Lower lobe of right lung (tissue), 2 donors: ENCODE results near the gene ITSN1. TPM values are rescaled to one million over a fixed set of nuclear protein-coding genes. Genes with fewer than 3 reads are reported as not detected.

Experiments used
- ATAC-seq, 2 donors: fragments of 200-7000 bp; cut with Tn5 transposase; one replicate each; pipeline ENCODE4 v1.9.1; 2020 to 2022; ENCODE audit warnings: mild to moderate bottlenecking in 2 of 2, moderate library complexity in 2 of 2
- DNase-seq: peaks from one replicate; pipeline ENCODE4 v3.0.0-alpha.2; 2020
- H3K27ac ChIP-seq: fragments of 200-600 bp; one replicate; pipeline ENCODE4 v1.8.0; 2022
- H3K27me3 ChIP-seq: fragments of 200-600 bp; one replicate; pipeline ENCODE4 v1.8.0; 2022; ENCODE audit warnings: low read depth
- H3K36me3 ChIP-seq: fragments of 200-600 bp; one replicate; pipeline ENCODE4 v1.8.0; 2022; ENCODE audit warnings: mild to moderate bottlenecking
- H3K4me1 ChIP-seq: fragments of 200-600 bp; one replicate; pipeline ENCODE4 v1.8.0; 2022
- H3K4me3 ChIP-seq: fragments of 200-600 bp; one replicate; pipeline ENCODE4 v1.8.0; 2022; ENCODE audit warnings: mild to moderate bottlenecking
- H3K9me3 ChIP-seq: fragments of 200-600 bp; one replicate; pipeline ENCODE4 v1.8.0; 2022
- intact Hi-C: fragments of 100-400 bp; cut with DNase I; formaldehyde crosslinking; loops from one replicate; pipeline ENCODE4 v1.11.0; 2022
- total RNA-seq: library from RNA; stranded (reverse); fragmentation: NEBNext Ultra II Directional; extraction: Animal tissue kit (Norgen Biotek cat#: 25700); gene quantifications from one replicate; pipeline ENCODE4 v1.2.1, GENCODE V29; 2021
- TF ChIP-seq, protein P1 (sequence below): fragments of 200-600 bp; IDR thresholded peaks from one replicate; pipeline ENCODE4 v1.8.0; 2022; ENCODE audit warnings: antibody characterized with exemption, mild to moderate bottlenecking
- donor health status: DM: no; HTN: yes; CAD: no; lungs with severe emphysema.

The ITSN1 gene
- total RNA-seq, 1 donor from 2014 or later: 31.4 TPM

- no peak overlapping the region for H3K4me3 ChIP-seq
- TF ChIP-seq, protein P1, sequence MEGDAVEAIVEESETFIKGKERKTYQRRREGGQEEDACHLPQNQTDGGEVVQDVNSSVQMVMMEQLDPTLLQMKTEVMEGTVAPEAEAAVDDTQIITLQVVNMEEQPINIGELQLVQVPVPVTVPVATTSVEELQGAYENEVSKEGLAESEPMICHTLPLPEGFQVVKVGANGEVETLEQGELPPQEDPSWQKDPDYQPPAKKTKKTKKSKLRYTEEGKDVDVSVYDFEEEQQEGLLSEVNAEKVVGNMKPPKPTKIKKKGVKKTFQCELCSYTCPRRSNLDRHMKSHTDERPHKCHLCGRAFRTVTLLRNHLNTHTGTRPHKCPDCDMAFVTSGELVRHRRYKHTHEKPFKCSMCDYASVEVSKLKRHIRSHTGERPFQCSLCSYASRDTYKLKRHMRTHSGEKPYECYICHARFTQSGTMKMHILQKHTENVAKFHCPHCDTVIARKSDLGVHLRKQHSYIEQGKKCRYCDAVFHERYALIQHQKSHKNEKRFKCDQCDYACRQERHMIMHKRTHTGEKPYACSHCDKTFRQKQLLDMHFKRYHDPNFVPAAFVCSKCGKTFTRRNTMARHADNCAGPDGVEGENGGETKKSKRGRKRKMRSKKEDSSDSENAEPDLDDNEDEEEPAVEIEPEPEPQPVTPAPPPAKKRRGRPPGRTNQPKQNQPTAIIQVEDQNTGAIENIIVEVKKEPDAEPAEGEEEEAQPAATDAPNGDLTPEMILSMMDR: no peak
- no peaks in the 10 kb centered on the region for H3K36me3 ChIP-seq
- peaks cover 13% of the 10 kb centered on the region for H3K4me1 ChIP-seq
- ATAC-seq (no peak), DNase-seq (no peak)
- H3K9me3 ChIP-seq: no peaks in the 10 kb centered on the region
- H3K27ac ChIP-seq: no peak overlapping the region
- intact Hi-C loops: no loop called here
- no peaks in the 10 kb centered on the region for H3K27me3 ChIP-seq
Observed at GRCh38 chr21:33699277-33699676, 57.0 kb downstream of the ITSN1 start.

- ATAC-seq (no peak), DNase-seq (no peak)
- TF ChIP-seq, protein P1: no peak
- no peak overlapping the region for H3K4me3 ChIP-seq
- no peaks in the 10 kb centered on the region for H3K27me3 ChIP-seq
- peaks cover 13% of the 10 kb centered on the region for H3K4me1 ChIP-seq
- H3K36me3 ChIP-seq: no peaks in the 10 kb centered on the region
- H3K9me3 ChIP-seq: no peaks in the 10 kb centered on the region
- intact Hi-C loops: no loop called here
- no peak overlapping the region for H3K27ac ChIP-seq
Observed at GRCh38 chr21:33700491-33700890, 58.2 kb downstream of the ITSN1 start.

GRCh38 chr21:33703750-33704606 is 61.7 kb downstream of the ITSN1 start:
- intact Hi-C loops: no loop called here
- ATAC-seq (peak; percentile 63 to 83), DNase-seq (no peak)
- H3K4me1 ChIP-seq: peaks cover 8% of the 10 kb centered on the region
- no peaks in the 10 kb centered on the region for H3K27me3 ChIP-seq
- H3K36me3 ChIP-seq: no peaks in the 10 kb centered on the region
- no peaks in the 10 kb centered on the region for H3K9me3 ChIP-seq
- H3K4me3 ChIP-seq: no peak overlapping the region
- TF ChIP-seq, protein P1: no peak
- H3K27ac ChIP-seq: peak overlapping the region; percentile 42

GRCh38 chr21:33707846-33708245 is 65.5 kb downstream of the ITSN1 start:
- ATAC-seq (no peak), DNase-seq (no peak)
- no peak overlapping the region for H3K27ac ChIP-seq
- no peak overlapping the region for H3K4me3 ChIP-seq
- TF ChIP-seq, protein P1: no peak
- H3K9me3 ChIP-seq: peaks cover 11% of the 10 kb centered on the region
- no peaks in the 10 kb centered on the region for H3K27me3 ChIP-seq
- H3K36me3 ChIP-seq: no peaks in the 10 kb centered on the region
- intact Hi-C loops: no loop called here
- peaks cover 8% of the 10 kb centered on the region for H3K4me1 ChIP-seq

GRCh38 chr21:33708874-33709273 is 66.6 kb downstream of the ITSN1 start:
- TF ChIP-seq, protein P1: no peak
- H3K27ac ChIP-seq: no peak overlapping the region

More at GRCh38 chr21:33708874-33709273, 66.6 kb downstream of the ITSN1 start:
- Histone ChIP-seq H3K4me1 (peaks cover 2% of the 10 kb centered on the region), H3K4me3 (no peak overlapping the region), H3K36me3 (no peaks in the 10 kb centered on the region), H3K27me3 (no peaks in the 10 kb centered on the region), H3K9me3 (peaks cover 11% of the 10 kb centered on the region)
- DNase-seq: no peak
- intact Hi-C loops: no loop called here
- no peak for ATAC-seq
